Left hindlimb (tissue), 1 donor: Measurements from ENCODE around the gene NDUFAF8.
A peak's percentile ranks its signal among the peaks of the same experiment; 100 is the strongest.

Source experiments
- DNase-seq: peaks from one replicate; pipeline ENCODE4 v3.0.0-alpha.2; 2018

The NDUFAF8 gene

DNA sequence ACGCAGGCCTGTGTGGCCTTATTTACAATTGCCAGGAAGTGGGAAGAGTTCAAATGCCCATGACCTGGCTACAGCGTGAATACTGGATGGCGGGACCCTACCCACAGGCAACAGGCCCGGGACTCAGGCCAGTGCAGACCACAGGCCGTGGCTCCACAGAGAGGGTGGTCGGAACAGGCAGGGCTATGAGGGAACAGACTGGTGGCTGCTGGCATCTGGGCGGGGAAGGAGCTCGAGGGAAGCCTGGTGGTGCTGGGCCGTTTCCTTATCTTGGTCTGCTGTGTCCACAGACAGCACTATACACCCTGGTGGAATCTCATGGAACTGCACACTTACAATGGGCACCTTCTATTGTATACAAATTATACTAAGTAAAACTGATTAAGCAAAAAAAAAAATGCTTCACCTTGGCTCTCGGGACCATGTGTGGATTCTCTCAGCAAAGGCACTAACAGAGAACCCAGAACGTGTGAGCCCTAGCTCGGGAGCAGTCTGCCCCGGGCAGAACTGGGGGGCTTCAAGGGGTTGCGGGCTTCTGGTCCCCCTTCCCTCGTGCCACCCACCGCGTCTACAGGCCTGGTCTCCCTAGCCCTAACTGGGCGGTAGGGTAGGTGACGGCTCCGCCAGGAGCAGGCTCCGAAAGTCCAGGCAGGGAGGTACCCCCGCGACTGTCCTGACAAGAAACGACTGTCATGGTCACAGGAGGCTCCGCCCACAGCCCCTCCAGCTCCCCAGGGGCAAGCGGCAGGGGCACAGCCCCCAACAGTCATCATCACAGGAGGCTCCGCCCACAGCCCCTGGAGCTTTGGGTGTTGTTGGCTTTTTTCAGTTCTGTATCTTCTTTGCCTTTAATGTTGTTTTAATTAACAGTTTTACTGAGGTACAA lies 38.2 kb upstream of the NDUFAF8 start:
- DNase-seq, result no peak

DNA sequence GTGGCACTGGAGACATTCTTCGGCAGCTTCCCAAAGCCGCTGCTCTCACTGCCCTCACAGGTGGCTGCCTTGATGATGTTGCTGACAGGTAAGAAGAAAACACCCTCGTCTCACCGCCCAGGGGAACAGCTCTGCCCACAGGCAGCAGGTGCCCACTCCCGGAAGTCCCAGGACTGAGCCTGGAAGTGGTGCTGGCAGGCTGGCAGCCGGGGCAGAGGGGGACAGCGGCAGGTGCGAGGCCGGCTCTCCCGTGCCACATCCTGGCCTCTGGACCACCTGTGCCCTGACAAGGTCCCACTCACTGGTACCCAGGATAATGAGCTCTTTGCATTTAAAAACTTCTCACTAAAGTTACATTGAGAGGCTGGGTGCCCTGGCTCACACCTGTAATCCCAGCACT lies 36.8 kb upstream of the NDUFAF8 start:
- no peak for DNase-seq

DNA sequence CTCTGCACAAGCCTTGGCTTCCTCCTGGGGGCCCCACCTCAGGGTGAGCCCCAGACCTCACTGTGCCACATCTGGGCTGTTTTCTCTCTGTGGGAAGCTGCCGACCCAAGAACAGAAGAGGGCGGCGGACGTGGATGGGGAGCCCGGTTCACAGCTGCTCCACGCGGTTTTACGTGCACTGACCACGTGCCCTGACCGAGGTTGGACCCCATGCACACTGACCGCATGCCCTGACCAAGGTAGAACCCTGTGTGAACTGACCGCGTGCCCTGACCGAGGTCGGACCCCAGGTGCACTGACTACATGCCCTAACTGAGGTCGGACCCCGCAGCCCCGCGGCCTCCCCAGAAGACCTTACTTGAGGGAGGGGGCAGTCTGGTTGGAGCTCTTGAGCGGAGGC lies 36.0 kb upstream of the NDUFAF8 start:
- DNase-seq, result no peak

DNA sequence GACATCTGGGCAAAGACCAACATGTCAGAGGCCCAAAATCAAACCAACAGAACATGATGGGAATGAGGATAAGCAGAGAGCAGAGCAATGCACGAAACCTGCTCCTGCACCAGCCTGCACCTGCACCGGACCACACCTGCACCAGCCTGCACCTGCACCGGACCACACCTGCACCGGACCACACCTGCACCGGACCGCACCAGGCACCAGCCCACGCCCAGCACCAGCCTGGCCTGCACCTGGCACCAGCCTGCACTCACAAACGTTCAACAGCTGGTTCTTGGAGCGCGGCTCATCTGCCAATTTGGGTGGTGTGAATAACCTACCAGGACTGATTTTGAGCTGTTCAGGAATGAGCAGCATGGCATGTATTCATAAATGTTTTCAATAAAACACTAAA lies 34.5 kb upstream of the NDUFAF8 start:
- DNase-seq, result no peak

DNA sequence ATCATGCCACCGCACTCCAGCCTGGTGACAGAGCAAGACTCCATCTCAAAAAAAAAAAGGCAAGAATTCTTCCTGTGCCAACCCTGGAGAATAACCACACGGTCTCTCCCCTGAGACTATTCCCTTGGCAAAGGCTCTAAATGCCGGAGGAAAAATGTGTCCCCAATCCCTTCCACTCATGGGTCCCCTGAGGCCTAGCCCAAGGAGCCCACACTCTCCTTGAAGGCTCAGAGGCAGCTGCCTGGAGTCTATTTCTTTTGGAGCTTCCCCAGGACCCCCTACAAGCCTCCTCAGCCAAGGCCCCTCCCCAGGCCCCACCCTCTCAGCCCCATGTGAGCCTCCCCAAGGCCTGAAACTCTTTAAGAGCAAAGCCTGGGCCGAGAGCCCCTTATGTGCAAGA lies 33.0 kb upstream of the NDUFAF8 start:
- no peak for DNase-seq

DNA sequence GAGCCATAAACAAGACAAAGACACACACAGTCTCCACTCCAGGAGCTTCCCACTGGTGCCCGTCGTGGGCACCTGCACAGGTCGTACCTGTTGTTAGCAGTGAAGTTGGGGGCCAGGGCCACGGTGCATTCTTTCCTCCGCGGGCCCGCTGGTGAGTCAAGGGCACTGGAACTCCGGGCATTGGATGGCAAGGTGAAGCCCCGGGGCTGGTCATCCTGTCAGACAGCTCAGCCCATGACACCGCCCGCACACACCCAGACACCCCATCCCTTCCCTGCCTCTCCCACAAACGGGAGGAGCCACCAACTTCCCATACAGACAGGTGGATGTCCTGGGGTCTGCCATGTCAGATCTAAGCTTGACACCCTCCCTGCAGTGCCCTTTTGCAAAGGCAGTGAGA lies 32.5 kb upstream of the NDUFAF8 start:
- DNase-seq, result no peak

DNA sequence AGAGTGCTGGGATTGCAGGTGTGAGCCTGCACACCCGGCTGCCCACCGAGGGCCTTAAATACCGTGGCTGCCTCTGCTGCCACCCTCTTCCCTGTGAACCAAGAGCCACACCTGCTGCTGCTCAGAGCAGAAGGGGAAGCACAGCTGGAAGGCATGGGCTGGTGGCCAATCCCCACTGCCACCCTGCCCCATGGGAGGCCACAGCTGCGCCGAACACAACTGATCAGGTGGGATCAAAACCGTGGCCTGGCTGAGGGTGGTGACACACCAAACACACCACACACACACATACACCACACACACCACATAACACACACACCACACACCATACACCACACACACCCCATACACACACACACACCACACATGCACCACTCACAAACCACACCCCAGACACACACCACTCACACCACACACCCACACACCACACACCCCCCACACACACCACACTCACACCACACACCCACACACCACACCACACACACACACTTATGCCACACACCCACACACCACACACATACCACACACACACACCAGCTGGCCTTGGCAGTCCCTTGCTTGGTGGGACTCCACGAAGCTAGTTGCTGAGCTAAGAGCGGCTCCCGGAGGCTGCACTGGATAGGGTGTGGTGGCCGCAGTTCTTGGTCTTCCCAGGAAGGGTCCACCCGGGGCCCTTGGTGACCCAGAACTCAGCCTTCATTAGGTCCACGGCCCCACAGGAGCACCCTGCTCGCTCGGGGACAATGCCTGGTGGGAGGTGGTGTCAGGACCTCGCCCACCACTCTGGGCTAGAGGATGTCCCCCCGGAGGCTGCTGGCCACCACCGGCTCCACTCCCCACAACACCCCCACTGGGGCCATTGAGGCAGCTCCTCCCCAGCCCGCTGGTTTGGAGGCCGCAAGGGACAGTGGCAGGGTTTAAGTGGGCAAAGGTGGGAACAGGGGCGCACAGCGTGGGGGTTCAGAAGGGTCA lies 31.2 kb upstream of the NDUFAF8 start:
- no peak for DNase-seq

DNA sequence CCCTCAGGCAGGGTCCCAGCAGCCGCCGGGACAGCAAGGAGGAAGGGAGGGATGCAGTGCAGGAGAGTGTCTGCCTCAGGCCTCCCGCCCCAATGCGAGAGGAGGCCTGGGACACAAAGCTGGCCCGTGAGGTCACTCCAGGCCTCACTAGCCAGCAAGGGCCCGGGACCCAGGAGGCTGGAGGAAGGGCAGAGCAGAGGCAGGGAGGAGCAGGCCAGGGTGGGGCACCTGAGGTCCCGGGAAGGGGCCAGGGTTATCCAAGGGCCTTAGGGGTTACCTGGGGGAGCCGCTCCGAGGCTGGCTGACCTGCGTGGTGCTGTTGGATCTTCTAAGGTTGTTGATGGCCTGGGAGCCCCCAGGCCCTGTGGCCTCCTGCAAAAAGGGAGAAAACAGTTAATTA lies 30.5 kb upstream of the NDUFAF8 start:
- DNase-seq, result no peak

DNA sequence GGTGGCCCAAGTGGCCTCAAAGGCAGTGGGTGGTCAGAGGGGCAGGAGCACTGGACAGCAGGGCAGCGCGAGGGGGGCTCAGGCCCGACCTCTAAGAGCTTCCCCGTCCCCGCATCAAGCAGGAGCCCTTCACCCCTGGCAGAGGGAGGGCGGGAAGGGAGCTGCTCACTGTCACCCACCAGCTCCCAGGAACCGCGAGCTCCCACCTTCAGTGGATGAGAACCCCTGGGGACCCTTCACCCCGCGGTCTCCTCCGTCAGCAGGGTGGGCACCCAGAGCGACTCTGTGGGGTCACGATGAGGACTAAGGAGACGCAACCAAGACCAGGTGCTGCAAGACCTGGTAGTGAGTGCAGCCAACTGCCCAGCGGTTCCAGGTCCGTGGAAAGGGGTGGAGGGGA lies 30.0 kb upstream of the NDUFAF8 start:
- DNase-seq, result no peak

DNA sequence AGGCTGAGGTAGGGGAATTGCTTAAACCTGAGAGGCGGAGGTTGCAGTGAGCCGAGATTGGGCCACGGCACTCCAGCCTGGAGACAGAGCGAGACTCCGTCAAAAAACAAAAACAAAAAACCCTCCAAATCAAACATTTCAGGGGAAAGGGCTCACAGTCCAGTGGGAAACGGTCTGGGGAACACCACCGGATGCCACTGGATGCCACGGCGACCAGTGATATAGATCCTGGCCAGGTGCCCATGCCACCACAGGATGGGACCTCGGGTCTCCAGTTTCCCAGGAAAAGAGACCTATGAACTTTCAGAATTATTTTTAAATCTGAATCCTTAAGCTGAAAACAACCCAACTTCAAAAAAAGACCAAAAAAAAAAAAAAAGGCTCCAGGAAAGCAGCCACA lies 28.7 kb upstream of the NDUFAF8 start:
- no peak for DNase-seq

DNA sequence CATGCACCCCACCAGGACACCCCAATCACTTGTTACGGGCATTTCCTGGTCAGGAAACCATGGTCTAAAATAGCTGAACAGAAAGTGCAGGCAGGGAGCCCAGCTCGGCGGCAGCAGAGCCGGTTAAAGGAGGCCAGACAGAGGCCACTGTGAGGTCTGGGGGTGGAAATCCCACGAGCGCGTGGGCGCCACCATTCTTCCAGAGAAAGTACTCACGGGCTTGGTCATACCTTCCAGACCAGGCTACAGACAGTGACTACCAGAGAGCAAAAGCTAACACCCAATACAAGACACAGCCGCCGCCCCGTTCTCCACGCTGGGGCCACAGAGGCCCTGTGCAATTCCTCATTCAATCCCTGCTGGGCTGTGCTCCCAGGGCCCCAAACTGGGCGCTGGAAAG lies 28.2 kb upstream of the NDUFAF8 start:
- no peak for DNase-seq

DNA sequence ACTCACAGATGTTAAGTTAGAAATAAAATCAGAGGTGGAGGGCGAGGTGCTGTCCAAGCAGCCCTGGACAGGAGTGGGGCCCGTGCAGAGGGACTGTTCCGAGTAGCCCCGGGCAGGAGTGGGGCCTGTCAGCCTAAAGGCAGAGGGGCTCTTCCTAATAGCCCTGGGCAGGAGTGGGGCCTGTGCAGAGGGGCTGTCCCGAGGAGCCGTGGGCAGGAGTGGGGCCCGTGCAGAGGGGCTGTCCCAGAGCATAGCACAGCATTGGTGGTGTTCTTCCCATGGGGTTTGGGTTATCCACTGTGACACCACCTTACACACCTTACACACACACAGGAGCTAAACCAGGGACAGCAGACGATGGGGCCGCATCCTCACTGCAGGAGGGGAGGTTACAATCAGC lies 26.8 kb upstream of the NDUFAF8 start:
- DNase-seq, result no peak

DNA sequence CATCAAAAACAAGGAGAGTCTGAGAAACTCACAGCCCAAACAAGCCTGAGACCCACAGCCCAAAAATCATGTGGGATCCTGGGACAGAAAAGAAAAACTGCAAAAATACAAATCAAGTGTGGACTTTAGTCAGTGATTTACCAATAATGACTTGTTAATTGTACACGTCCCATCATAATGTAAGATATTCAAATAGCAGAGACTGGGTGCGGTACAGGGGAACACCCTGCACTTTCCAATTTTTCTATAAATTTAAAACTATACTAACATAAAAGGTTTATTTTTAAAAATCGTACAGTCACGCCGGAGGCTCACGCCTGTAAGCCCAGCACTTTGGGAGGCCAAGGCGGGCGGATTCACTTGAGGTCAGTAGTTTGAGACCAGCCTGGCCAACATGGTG lies 25.1 kb upstream of the NDUFAF8 start:
- no peak for DNase-seq

DNA sequence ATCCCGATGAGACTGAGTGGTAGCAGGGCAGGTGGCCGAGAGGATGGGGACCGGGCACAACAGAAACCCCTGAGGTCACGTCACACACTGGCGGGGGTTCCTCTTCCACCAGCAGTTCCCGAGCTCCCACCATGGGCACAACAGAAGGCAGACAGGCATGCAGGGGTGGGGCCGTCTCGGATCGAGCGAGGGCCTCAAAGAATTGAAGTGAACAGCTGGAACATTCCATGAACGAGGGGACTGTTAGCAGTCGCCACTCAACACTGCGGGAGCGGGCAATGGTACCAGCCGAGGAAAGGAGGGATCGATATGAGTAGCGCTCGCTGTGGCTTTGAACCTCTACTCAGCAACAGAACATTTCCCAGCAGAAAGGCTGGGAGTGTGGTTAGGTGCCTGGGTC lies 21.6 kb upstream of the NDUFAF8 start:
- no peak for DNase-seq

DNA sequence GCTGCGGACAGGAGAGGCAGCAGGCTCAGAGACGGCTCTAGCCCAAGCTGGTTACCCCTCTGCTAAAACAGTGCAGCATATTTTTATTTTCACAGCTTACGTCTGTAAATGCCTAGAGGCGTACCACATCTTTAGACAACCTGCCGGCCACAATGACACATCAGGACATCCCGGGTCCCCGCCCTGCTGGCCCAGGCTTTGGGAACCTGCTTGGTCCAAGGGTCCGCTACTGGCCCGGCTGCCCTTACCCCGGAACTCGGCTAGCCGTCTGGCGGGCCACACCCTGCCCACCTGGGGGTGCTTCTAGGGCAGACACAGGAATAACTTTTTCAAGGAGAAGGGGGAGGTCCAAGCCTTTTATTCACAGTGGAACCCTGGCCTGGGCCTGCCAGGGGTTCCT lies 20.7 kb upstream of the NDUFAF8 start:
- no peak for DNase-seq

DNA sequence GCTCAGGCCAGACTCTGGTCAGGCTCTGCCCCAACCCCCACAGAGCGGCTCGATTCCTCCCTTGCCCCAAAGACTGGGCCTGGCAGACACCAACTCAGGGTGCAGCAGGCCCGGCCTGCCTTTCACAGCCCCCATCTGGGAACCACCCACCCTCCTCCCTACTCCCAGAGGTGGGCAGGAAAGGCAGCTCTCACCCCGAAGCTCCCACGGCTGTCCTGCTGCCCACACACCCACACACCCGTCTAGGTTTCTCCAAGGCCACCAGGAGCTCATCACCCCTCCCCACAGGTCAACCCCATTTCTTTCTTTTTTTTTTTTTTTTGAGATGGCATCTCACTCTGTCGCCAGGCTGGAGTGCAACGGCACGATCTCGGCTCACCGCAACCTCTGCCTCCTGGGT lies 20.1 kb upstream of the NDUFAF8 start:
- DNase-seq, result no peak

DNA sequence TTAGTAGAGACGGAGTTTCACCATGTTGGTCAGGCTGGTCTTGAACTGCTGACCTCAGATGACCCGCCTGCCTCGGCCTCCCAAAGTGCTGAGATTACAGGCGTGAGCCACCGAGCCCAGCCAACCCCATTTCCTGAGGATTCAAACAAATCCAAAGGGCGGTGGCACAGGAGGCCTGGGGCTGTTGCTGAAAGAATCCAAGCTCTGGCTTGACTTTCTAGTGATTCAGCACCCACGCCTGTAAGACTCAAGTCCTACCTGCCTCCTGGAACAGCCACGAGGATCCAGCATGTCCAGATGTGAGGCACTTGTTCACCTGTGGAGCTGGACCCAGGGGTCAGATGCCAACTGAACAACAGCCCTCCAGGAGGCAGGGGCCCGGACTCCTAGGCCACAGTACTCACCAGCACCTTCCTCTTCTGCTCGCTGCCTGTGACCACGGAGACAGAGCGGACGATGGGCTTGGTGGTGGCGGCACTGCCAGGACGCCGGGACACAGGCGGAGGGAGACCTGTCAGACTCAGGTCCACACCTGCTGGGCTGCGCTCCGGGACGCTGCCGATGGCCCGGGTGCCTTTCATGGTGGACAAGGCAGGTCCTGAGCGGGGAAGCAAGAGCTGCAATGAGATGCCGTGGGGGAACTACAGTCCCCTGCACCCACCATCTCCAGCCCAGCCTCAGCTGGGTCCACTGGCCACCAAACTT lies 19.5 kb upstream of the NDUFAF8 start:
- DNase-seq, result no peak

DNA sequence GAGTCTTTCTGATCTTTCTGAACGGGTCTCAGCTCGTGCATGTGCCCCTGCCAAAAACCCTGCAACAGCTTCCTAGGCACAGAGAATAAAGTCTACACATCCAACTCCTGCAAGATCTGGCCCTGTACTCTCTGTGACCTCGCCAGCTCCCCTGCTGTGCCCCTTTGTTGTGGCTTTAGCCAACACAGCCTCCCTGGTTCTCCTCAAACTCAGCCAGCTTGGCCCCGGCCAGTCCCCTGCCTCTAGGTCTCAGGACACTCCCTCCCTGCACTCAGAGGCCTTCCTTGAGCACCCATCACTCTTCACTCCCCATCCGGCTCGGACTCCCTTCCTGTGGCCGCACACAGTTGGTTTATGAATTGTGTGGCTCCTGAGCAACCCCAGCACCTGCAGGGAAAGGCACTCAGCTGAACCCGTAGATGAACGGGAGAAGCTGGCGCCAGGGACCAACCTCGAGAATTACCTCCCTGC lies 17.7 kb upstream of the NDUFAF8 start:
- DNase-seq, result no peak

DNA sequence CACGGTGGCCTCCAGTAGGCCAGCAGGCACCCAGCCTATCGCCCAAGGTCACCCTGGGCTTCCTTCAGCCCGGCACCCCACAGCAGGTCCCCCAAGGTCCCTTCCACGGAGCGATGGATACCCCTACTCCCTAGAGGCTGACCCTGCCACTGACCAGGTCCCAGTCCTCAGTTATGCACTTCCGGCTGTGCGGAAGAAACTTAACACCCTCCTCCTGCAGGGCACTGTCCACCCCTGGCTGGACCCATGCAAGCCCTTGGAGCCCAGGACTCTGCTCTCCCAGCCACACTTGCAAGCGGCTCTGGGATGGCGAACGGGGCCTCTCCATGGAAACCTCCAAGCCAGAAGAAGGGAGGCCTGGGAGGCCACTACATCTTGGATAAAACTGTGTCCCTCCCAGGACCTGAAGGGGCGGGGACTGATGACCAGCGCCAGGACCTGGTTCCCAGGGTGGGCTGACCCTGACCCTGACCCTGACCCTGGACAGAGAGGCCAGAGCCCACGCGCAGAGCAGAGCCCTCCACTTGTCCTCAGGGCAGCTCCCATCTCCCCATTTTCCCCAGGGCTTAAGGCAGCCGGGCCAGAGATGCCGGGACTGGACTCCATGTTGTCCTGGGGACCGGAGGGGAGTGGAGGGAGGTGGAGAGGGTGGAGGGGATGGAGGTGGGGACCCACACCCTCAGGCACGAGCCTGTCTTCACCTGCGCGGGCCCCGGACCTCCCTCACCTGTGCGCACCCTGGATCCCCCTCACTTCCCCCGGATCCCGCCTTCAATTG lies 17.1 kb upstream of the NDUFAF8 start:
- DNase-seq, result no peak

DNA sequence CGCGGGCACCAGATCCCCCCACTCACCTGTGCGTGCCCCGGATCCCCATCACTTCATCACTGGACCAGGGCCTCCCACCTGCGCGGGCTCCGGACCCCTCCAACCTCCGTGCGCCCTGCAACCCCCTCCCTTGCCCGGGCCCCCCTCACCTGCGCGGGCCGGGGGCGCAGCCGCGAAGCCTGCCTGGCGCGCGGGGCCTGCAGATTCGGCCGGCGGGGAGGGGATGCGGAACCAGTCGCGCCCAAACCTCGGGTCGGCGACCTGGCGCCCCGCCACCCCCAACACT lies 16.6 kb upstream of the NDUFAF8 start:
- no peak for DNase-seq

DNA sequence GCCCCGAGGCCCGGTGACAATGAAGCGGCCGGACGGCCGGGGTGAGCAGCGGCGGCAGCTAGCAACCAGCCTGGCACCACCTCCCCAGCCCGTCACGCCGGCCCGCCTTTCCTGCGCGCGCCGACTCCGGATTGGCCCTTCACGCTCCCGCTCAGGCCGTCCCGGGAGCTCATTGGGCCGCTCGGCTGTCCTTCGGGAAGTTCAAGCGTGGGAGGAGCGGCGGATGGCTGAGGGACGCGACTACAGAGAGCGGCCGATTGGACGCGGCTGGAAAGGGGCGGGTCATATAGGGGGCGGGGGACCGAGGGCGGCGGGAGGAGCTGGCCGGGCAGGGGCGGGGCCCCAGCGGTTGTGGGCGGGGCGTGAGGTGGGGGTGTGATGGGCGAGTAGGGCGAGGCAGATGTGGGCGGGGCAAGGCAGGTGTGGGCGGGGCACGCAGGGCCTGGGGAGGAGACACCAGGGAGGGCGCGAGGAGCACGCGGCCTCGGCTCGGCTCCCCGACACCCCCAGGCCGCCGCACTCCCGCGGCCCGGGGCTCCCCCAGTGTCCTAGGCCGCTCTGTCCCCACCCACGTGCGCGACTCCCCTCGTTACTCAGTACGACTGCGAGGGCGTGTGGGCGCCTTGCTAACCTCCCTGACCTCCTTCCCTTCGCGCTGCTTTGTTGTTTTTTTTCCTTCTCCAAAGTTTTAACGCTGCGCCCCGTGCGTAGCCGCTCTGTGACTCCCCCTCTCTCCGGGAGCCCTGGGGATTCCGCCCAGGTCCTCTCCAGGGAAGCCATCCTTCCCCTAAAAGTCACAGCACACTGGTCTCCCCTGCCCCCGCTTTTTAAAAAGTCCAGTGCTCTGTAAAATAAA lies 16.0 kb upstream of the NDUFAF8 start, which contains the start of gene CEP131:
Gene CEP131, minus strand, starts transcription at position 60 of the 856 bp plus-strand sequence. CDS start 2,909 bp downstream, outside the sequence.
- DNase-seq, result peak; percentile 99

DNA sequence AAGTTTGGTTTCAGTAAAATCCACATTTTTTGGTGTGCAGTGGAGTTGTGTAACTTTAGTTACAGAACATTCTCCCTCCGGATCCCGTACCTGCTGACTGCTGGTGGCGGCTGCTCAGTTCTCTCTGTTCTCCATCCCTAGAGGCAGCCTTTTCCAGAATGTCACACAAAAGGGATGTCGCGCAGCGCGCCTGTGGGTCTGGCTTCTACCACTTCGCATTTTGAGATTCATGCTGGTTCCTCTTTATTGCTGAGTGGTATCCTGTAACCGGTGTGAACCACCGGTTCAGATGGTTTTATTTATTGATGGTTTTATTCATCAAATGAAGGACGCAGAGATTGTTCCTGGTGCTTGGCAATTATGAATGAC lies 15.4 kb upstream of the NDUFAF8 start:
- DNase-seq, result no peak
